GM23338 (cell line): Measurements from ENCODE around the gene EIF2AK3. TPM values are rescaled to one million over a fixed set of nuclear protein-coding genes. Genes with fewer than 3 reads are reported as not detected.

Experiments used
- ATAC-seq: fragments of 200-7000 bp; cut with Tn5 transposase; 3 replicates; pipeline ENCODE4 v1.9.1; 2020
- DNase-seq: peaks from one replicate; pipeline ENCODE4 v3.0.0-alpha.2; 2015; ENCODE audit warnings: low spot score
- H2AFZ ChIP-seq: fragments of 200-600 bp; sonication (generic); 2 replicates; pipeline ENCODE4 v1.8.0; 2016; ENCODE audit warnings: antibody characterized with exemption, mild to moderate bottlenecking, moderate library complexity
- H3F3A ChIP-seq: fragments of 200-600 bp; sonication (generic); replicated peaks from 2 replicates; pipeline ENCODE4 v1.8.0; 2017; ENCODE audit warnings: antibody characterized with exemption, mixed run types, low read depth
- H3K27ac ChIP-seq: fragments of 200-600 bp; sonication (generic); 2 replicates; pipeline ENCODE4 v1.6.1; 2016; ENCODE audit warnings: low read depth
- H3K27me3 ChIP-seq: fragments of 200-600 bp; sonication (generic); 2 replicates; pipeline ENCODE4 v1.8.0; 2016; ENCODE audit warnings: mild to moderate bottlenecking, mixed run types, moderate library complexity; ENCODE audit not compliant: insufficient read depth
- H3K36me3 ChIP-seq: fragments of 200-600 bp; sonication (generic); 2 replicates; pipeline ENCODE4 v1.8.0; 2016; ENCODE audit warnings: mild to moderate bottlenecking; ENCODE audit not compliant: insufficient read depth
- H3K4me1 ChIP-seq: fragments of 200-600 bp; sonication (generic); 2 replicates; pipeline ENCODE4 v1.8.0; 2016; ENCODE audit warnings: mild to moderate bottlenecking, moderate library complexity; ENCODE audit not compliant: insufficient read depth
- H3K4me2 ChIP-seq: fragments of 200-600 bp; sonication (generic); 2 replicates; pipeline ENCODE4 v1.7.1; 2017; ENCODE audit warnings: mixed run types
- H3K4me3 ChIP-seq: fragments of 200-600 bp; sonication (generic); 2 replicates; pipeline ENCODE4 v1.6.1; 2016; ENCODE audit warnings: mixed run types
- H3K79me2 ChIP-seq: fragments of 200-600 bp; sonication (generic); replicated peaks from 2 replicates; pipeline ENCODE4 v1.8.0; 2017; ENCODE audit warnings: mild to moderate bottlenecking; ENCODE audit not compliant: insufficient read depth
- H3K9me2 ChIP-seq: fragments of 200-600 bp; sonication (generic); 2 replicates; pipeline ENCODE4 v1.8.0; 2017; ENCODE audit not compliant: insufficient read depth
- H4K20me1 ChIP-seq: fragments of 200-600 bp; sonication (generic); replicated peaks from 2 replicates; pipeline ENCODE4 v1.8.0; 2017; ENCODE audit warnings: mild to moderate bottlenecking; ENCODE audit not compliant: insufficient read depth
- H3K27ac Mint-ChIP-seq: 2 replicates; pipeline ENCODE4 v1.8.0; 2020; ENCODE audit warnings: inconsistent platforms, mild to moderate bottlenecking, moderate library complexity, mixed read lengths
- H3K27me3 Mint-ChIP-seq: 3 replicates; pipeline ENCODE4 v1.8.0; 2022; ENCODE audit warnings: low read depth, mild to moderate bottlenecking, moderate library complexity, mixed read lengths, inconsistent platforms; ENCODE audit not compliant: insufficient read depth, poor library complexity
- H3K36me3 Mint-ChIP-seq: 3 replicates; pipeline ENCODE4 v1.8.0; 2021; ENCODE audit warnings: low read depth, mild to moderate bottlenecking, inconsistent platforms, moderate library complexity, mixed read lengths
- H3K4me1 Mint-ChIP-seq: 3 replicates; pipeline ENCODE4 v1.8.0; 2020; ENCODE audit warnings: mild to moderate bottlenecking, inconsistent platforms, mixed read lengths
- H3K4me3 Mint-ChIP-seq: 3 replicates; pipeline ENCODE4 v1.8.0; 2021; ENCODE audit warnings: moderate library complexity, mild to moderate bottlenecking, inconsistent platforms, mixed read lengths
- H3K9me3 Mint-ChIP-seq: 3 replicates; pipeline ENCODE4 v1.8.0; 2020; ENCODE audit warnings: moderate library complexity, mild to moderate bottlenecking, inconsistent platforms, mixed read lengths
- EZH2 ChIP-seq: fragments of 200-600 bp; sonication (generic); IDR thresholded peaks from one replicate; pipeline ENCODE4 v1.8.0; 2017; ENCODE audit warnings: antibody characterized with exemption, mild to moderate bottlenecking, low read depth; ENCODE audit not compliant: unreplicated experiment
- EZH2phosphoT487 ChIP-seq: fragments of 200-600 bp; sonication (generic); IDR thresholded peaks from one replicate; pipeline ENCODE4 v1.8.1; 2018; ENCODE audit warnings: antibody characterized with exemption; ENCODE audit not compliant: unreplicated experiment
- JUNB ChIP-seq: IDR thresholded peaks from one replicate; pipeline ENCODE4 v1.6.1; 2016; ENCODE audit warnings: antibody characterized with exemption; ENCODE audit not compliant: unreplicated experiment
- NANOG ChIP-seq: IDR thresholded peaks from 2 replicates; pipeline ENCODE4 v1.6.1; 2016; ENCODE audit warnings: antibody characterized with exemption, borderline replicate concordance
- POLR2AphosphoS5 ChIP-seq: IDR thresholded peaks from 2 replicates; pipeline ENCODE4 v1.6.1; 2016; ENCODE audit warnings: antibody characterized with exemption, low read depth
- STAT1 ChIP-seq: IDR thresholded peaks from one replicate; pipeline ENCODE4 v1.6.1; 2016; ENCODE audit warnings: antibody characterized with exemption; ENCODE audit not compliant: unreplicated experiment
- ZNF331 ChIP-seq: fragments of 250-450 bp; sonication (Bioruptor Pico); IDR thresholded peaks from 2 replicates; pipeline ENCODE4 v1.5.0; 2020; ENCODE audit warnings: low read depth, mild to moderate bottlenecking, moderate library complexity
- polyA plus RNA-seq: library from polyadenylated mRNA; unstranded; fragments of >200 nt; fragmentation: Nextera tagmentation; extraction: Ambion mirVana; gene quantifications from 2 replicates; pipeline ENCODE4 v1.2.1, GENCODE V29; 2016
- total RNA-seq: library from RNA; depleted of rRNA; stranded (reverse); fragments of >200 nt; shearing (Covaris generic); gene quantifications from 2 replicates; pipeline ENCODE4 v1.2.3, GENCODE V29; 2014
- TF ChIP-seq, protein P1 (sequence below): fragments of 250-450 bp; sonication (Bioruptor Pico); IDR thresholded peaks from 2 replicates; pipeline ENCODE4 v1.5.0; 2020; ENCODE audit warnings: mild to moderate bottlenecking, moderate library complexity
- TF ChIP-seq, protein P2 (sequence below): IDR thresholded peaks from 2 replicates; pipeline ENCODE4 v1.6.1; 2016; ENCODE audit warnings: antibody characterized with exemption
- TF ChIP-seq, protein P3 (sequence below): IDR thresholded peaks from one replicate; pipeline ENCODE4 v1.6.1; 2018; ENCODE audit warnings: antibody characterized with exemption; ENCODE audit not compliant: unreplicated experiment

EIF2AK3 gene
- total and polyA plus RNA-seq, 2 experiments from 2014 or later = 5.9 to 24.2 TPM

DNA sequence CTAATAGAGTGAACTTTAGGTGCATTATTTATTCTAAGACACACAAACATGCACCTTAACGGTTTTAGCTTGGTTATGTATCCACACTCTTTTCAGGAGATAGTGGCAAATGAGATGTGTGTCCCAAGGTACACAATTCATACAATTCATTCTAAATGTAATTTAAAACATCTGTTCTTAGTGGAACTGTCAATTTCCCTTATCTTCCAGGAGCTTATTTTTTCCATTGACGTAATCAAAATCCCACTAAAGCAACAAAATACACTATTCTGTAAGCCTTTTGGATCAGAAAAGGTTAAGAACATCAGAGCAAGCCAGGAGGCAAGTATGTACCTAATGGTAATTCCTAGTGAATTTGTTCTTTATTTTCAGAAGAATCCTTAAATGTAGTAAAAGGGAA lies 19.8 kb downstream of the EIF2AK3 start:
- Histone ChIP-seq H3K36me3 (no peaks in the 10 kb centered on the region; the same call in 1 of the 2 replicates), H3K4me2 (no peak overlapping the region), H3F3A (no peaks in the 10 kb centered on the region), H4K20me1 (no peaks in the 10 kb centered on the region), H3K4me3 (no peak overlapping the region), H3K27me3 (no peaks in the 10 kb centered on the region), H2AFZ (no peak overlapping the region), H3K4me1 (peaks cover 14% of the 10 kb centered on the region; the same call in 1 of the 2 replicates), H3K9me2 (no peaks in the 10 kb centered on the region), H3K79me2 (peaks cover 18% of the 10 kb centered on the region; the same call in 1 of the 2 replicates), H3K27ac (no peak overlapping the region)
- DNase-seq (no peak), ATAC-seq (no peak)
- Mint-ChIP-seq H3K4me1 (peaks cover 16% of the 10 kb centered on the region), H3K4me3 (no peak overlapping the region), H3K27ac (no peak overlapping the region), H3K9me3 (no peaks in the 10 kb centered on the region), H3K27me3 (no peaks in the 10 kb centered on the region), H3K36me3 (no peaks in the 10 kb centered on the region; the same call in 2 of the 3 replicates)
- TF ChIP-seq, protein P1, sequence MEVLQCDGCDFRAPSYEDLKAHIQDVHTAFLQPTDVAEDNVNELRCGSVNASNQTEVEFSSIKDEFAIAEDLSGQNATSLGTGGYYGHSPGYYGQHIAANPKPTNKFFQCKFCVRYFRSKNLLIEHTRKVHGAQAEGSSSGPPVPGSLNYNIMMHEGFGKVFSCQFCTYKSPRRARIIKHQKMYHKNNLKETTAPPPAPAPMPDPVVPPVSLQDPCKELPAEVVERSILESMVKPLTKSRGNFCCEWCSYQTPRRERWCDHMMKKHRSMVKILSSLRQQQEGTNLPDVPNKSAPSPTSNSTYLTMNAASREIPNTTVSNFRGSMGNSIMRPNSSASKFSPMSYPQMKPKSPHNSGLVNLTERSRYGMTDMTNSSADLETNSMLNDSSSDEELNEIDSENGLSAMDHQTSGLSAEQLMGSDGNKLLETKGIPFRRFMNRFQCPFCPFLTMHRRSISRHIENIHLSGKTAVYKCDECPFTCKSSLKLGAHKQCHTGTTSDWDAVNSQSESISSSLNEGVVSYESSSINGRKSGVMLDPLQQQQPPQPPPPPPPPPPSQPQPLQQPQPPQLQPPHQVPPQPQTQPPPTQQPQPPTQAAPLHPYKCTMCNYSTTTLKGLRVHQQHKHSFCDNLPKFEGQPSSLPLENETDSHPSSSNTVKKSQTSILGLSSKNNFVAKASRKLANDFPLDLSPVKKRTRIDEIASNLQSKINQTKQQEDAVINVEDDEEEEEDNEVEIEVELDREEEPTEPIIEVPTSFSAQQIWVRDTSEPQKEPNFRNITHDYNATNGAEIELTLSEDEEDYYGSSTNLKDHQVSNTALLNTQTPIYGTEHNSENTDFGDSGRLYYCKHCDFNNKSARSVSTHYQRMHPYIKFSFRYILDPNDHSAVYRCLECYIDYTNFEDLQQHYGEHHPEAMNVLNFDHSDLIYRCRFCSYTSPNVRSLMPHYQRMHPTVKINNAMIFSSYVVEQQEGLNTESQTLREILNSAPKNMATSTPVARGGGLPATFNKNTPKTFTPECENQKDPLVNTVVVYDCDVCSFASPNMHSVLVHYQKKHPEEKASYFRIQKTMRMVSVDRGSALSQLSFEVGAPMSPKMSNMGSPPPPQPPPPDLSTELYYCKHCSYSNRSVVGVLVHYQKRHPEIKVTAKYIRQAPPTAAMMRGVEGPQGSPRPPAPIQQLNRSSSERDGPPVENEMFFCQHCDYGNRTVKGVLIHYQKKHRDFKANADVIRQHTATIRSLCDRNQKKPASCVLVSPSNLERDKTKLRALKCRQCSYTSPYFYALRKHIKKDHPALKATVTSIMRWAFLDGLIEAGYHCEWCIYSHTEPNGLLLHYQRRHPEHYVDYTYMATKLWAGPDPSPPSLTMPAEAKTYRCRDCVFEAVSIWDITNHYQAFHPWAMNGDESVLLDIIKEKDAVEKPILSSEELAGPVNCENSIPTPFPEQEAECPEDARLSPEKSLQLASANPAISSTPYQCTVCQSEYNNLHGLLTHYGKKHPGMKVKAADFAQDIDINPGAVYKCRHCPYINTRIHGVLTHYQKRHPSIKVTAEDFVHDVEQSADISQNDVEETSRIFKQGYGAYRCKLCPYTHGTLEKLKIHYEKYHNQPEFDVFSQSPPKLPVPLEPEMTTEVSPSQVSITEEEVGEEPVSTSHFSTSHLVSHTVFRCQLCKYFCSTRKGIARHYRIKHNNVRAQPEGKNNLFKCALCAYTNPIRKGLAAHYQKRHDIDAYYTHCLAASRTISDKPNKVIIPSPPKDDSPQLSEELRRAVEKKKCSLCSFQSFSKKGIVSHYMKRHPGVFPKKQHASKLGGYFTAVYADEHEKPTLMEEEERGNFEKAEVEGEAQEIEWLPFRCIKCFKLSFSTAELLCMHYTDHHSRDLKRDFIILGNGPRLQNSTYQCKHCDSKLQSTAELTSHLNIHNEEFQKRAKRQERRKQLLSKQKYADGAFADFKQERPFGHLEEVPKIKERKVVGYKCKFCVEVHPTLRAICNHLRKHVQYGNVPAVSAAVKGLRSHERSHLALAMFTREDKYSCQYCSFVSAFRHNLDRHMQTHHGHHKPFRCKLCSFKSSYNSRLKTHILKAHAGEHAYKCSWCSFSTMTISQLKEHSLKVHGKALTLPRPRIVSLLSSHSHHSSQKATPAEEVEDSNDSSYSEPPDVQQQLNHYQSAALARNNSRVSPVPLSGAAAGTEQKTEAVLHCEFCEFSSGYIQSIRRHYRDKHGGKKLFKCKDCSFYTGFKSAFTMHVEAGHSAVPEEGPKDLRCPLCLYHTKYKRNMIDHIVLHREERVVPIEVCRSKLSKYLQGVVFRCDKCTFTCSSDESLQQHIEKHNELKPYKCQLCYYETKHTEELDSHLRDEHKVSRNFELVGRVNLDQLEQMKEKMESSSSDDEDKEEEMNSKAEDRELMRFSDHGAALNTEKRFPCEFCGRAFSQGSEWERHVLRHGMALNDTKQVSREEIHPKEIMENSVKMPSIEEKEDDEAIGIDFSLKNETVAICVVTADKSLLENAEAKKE = no peak
- no peak for TF ChIP-seq ZNF331 (CRISPR knock-in tag)
- TF ChIP-seq STAT1 = no peak
- TF ChIP-seq, protein P2, sequence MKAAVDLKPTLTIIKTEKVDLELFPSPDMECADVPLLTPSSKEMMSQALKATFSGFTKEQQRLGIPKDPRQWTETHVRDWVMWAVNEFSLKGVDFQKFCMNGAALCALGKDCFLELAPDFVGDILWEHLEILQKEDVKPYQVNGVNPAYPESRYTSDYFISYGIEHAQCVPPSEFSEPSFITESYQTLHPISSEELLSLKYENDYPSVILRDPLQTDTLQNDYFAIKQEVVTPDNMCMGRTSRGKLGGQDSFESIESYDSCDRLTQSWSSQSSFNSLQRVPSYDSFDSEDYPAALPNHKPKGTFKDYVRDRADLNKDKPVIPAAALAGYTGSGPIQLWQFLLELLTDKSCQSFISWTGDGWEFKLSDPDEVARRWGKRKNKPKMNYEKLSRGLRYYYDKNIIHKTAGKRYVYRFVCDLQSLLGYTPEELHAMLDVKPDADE = no peak
- TF ChIP-seq POLR2AphosphoS5 = no peak
- TF ChIP-seq JUNB = no peak
- TF ChIP-seq EZH2phosphoT487 = no peak
- no peak for TF ChIP-seq EZH2
- TF ChIP-seq NANOG = no peak
- TF ChIP-seq, protein P3, sequence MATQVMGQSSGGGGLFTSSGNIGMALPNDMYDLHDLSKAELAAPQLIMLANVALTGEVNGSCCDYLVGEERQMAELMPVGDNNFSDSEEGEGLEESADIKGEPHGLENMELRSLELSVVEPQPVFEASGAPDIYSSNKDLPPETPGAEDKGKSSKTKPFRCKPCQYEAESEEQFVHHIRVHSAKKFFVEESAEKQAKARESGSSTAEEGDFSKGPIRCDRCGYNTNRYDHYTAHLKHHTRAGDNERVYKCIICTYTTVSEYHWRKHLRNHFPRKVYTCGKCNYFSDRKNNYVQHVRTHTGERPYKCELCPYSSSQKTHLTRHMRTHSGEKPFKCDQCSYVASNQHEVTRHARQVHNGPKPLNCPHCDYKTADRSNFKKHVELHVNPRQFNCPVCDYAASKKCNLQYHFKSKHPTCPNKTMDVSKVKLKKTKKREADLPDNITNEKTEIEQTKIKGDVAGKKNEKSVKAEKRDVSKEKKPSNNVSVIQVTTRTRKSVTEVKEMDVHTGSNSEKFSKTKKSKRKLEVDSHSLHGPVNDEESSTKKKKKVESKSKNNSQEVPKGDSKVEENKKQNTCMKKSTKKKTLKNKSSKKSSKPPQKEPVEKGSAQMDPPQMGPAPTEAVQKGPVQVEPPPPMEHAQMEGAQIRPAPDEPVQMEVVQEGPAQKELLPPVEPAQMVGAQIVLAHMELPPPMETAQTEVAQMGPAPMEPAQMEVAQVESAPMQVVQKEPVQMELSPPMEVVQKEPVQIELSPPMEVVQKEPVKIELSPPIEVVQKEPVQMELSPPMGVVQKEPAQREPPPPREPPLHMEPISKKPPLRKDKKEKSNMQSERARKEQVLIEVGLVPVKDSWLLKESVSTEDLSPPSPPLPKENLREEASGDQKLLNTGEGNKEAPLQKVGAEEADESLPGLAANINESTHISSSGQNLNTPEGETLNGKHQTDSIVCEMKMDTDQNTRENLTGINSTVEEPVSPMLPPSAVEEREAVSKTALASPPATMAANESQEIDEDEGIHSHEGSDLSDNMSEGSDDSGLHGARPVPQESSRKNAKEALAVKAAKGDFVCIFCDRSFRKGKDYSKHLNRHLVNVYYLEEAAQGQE = no peak
